GM18499 (cell line): ENCODE measurements around the gene NOS1AP.
"Not testable (repeated sequence)": the region's sequence is repeated elsewhere in the genome, so short reads cannot be mapped to it uniquely, and the experiment has no call there.

Experiments
- ATAC-seq: cut with Tn5 transposase; IDR thresholded peaks from one replicate; pipeline ENCODE4 v1.9.1; 2021; ENCODE audit warnings: moderate number of reproducible peaks; ENCODE audit not compliant: insufficient read depth, unreplicated experiment

The NOS1AP gene

GRCh38 chr1:162158624-162159271, 89.3 kb downstream of the NOS1AP start:
- no peak for ATAC-seq

GRCh38 chr1:162159515-162159914, 90.0 kb downstream of the NOS1AP start:
- ATAC-seq: no peak

- no peak for ATAC-seq
Observed at GRCh38 chr1:162161916-162162550, 92.5 kb downstream of the NOS1AP start.

GRCh38 chr1:162165528-162165927, 96.0 kb downstream of the NOS1AP start:
- no peak for ATAC-seq

DNA sequence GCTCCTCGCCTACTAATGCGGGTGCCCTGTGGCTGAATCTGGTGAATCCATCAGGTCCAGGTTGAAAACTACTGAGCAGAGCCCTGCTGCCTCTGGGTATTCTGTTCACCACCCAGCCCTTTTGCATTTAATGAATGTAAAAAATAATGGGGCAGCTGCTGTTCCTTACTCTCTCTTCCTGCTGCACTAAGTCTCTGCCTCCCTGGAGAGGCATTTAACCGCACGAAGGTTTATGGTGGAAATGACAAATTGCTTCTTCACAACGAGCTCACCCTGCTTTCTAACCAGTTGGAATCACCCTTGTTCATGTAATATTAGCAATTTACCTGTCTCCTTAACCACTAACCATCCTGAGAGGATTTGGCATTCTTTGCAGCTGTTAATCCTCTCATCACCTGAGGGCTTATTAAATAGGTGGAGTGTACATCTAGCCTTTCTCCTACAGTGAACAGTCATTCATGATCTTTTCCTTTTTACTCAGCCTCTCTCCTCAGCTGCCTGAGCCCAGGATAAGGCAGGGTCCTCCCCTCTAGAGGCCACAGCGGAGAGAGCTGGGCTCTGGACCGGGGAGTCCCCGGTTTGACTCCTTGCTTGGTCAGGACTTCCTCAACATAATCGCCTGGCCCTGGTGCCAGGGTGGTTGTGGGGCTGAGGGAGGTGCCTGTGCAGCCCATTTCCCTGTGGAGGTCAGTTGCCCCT, 97.6 kb downstream of the NOS1AP start:
- ATAC-seq: no peak

GRCh38 chr1:162168261-162168660, 98.8 kb downstream of the NOS1AP start:
- no peak for ATAC-seq

- no peak for ATAC-seq
Observed at GRCh38 chr1:162169031-162169790, 99.7 kb downstream of the NOS1AP start.

DNA sequence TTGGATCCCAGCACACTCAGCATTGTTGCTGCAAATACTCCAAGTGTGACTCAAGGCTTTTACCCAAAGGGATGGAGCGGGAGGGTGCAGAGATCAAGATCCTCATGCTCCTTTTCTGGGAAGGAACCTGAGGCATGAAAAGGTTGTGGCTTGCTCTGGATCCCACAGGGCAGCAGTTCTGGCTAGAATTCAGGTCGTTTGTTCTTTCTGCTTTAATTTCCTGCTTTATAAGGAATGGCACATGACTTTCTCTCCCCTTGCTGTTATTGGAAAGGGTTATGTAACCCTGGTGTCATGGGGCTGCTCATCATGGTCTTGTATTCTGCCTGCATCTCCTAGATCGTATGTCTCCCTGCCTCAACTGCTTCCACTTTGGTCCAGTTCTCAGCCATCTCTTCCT, 101.6 kb downstream of the NOS1AP start:
- ATAC-seq: no peak

GRCh38 chr1:162172311-162173102, 103.0 kb downstream of the NOS1AP start:
- ATAC-seq: no peak

GRCh38 chr1:162173607-162174006, 104.1 kb downstream of the NOS1AP start:
- not testable (repeated sequence) for ATAC-seq

DNA sequence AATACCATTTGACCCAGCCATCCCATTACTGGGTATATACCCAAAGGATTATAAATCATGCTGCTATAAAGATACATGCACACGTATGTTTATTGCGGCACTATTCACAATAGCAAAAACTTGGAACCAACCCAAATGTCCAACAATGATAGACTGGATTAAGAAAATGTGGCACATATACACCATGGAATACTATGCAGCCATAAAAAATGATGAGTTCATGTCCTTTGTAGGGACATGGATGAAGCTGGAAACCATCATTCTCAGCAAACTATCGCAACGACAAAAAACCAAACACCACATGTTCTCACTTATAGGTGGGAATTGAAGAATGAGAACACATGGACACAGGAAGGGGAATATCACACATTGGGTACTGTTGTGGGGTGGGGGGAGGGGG, 104.5 kb downstream of the NOS1AP start:
- not testable (repeated sequence) for ATAC-seq

DNA sequence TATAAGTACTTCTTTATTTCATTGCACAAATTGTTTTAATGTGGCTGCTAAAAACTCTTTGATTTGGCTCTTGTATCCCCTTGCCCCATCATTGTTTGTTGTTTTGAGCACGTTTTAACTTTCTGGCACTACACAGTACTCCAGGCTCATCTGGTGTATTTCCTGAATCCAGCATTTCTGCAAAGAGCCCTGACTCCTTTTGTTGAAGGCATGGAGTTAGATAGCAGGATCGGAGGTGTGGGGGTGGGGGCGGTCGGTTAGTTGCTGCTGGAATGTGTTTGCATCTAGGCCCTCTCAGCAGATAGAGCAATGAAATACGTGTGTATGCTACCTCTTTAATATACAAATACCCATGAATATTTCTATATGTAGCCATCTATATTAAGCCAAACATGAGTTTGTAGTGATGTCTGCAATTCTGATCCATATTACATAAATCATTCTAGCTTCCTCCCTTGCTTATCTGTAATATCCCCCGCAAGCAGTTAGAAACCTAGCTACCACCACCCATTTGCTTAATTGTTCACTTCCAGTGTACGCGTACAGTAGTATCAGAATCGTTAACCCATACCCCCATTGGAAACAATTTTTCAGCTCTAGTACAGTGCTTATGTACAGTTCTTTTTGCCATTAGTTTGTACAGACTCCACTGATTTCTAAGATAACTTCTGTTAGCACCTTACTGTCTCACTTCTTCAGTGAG, 106.0 kb downstream of the NOS1AP start:
- ATAC-seq: no peak

GRCh38 chr1:162177126-162177525, 107.6 kb downstream of the NOS1AP start:
- no peak for ATAC-seq

GRCh38 chr1:162178432-162178831, 108.9 kb downstream of the NOS1AP start:
- ATAC-seq: no peak

- ATAC-seq: no peak
Observed at GRCh38 chr1:162179121-162179520, 109.6 kb downstream of the NOS1AP start.

DNA sequence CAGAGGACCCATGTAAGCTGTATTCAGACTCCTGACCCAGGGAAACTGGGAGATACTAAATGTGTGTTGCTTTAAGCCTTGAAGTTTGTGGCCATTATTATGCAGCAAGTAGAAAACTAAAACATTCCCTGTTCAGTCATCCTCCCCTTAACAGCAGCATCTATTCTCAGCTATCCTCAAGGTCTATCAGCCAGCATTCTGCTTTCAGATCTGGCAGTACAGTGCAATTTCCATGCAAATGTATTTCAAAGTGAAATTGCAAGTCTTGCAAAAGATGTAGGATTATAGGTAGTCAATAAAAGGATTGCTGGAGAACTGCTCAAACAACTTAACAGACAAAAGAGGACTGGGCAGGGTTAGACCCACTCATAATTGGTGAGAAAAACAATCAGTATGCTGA, 111.3 kb downstream of the NOS1AP start:
- no peak for ATAC-seq

DNA sequence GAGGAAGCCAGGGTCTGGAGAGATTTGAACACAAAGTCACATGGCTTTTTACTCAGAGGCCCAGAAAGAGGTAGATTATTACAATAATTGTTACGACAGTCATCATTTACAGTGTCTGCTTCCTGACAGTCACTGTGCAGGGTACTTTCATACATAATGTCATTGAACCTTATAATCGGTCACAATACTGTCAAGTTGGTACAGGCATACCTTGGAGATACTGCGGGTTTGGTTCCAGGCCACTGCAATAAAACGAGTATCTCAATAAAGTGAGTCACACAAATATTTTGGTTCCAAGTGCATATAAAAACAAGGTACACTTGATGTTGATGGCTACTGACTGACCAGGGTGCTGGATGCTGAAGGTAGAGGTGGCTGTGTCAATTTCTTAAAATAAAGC, 112.6 kb downstream of the NOS1AP start:
- ATAC-seq: no peak

- no peak for ATAC-seq
Observed at GRCh38 chr1:162185314-162186025, 116.0 kb downstream of the NOS1AP start.

- ATAC-seq: no peak
Observed at GRCh38 chr1:162186026-162186374, 116.5 kb downstream of the NOS1AP start.
